Lower leg skin (tissue), 3 donors: ENCODE measurements around the gene SOX11.

Source experiments
- CTCF ChIP-seq, 3 donors: fragments of 450-650 bp; IDR thresholded peaks; one replicate each; pipeline ENCODE4 v1.5.1; 2016; ENCODE audit warnings: antibody characterized with exemption in 3 of 3, mild to moderate bottlenecking in 3 of 3, moderate library complexity in 2 of 3
- POLR2A ChIP-seq, 2 donors: fragments of 450-650 bp; IDR thresholded peaks; one replicate each; pipeline ENCODE4 v1.6.1; 2016 to 2017; ENCODE audit warnings: antibody characterized with exemption in 2 of 2, mild to moderate bottlenecking in 1 of 2, moderate library complexity in 1 of 2

- TF ChIP-seq POLR2A (IDR thresholded peaks at IDR 0.05) (no peak), CTCF (IDR thresholded peaks at IDR 0.05) (no peak)
Observed at GRCh38 chr2:5723791-5724735, 31.9 kb downstream of the SOX11 start.
